ENCODE data around the gene DNAAF5.

DNA sequence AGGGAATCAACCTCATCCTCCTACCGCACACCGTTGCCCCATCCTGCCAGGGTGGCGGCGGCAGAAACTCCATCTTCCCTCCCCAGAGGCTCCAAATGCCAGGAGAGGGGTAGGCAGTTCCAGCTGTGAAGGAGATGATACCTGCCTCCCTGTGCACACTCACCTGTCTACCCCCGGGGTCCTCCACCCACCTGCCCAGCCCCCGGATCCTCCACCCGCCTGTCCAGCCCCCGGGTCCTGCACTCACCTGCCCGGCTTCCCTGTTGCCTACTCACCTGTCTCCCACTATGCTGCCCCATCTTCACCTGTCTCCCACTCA is 13.4 kb upstream of the DNAAF5 start:
- TF ChIP-seq CTCF (IDR thresholded peaks at IDR 0.05), result no peak
- no peak for TF ChIP-seq POLR2A (IDR thresholded peaks at IDR 0.05)
- no peak for TF ChIP-seq EP300 (IDR thresholded peaks at IDR 0.05)
